HepG2 (cell line): ENCODE data around the gene CEBPE. TPM values are rescaled to one million over a fixed set of nuclear protein-coding genes. Genes with fewer than 3 reads are reported as not detected.
A peak's percentile ranks its signal among the peaks of the same experiment; 100 is the strongest.

Experiments
- CC2D1A ChIP-seq: sonication (generic); formaldehyde crosslinking; IDR thresholded peaks from 2 replicates; pipeline ENCODE4 v1.8.1; 2023; ENCODE audit warnings: mild to moderate bottlenecking, missing genetic modification reagents
- CREB1 ChIP-seq, 2 experiments: fragments of 450-650 bp in 1 of 2; IDR thresholded peaks; 2 replicates each; pipeline ENCODE4 v1.6.1; 2016 to 2017; ENCODE audit warnings: control low read depth in 1 of 2, mild to moderate bottlenecking in 1 of 2, missing compliant biosample characterization in 1 of 2, missing genetic modification characterization in 1 of 2
- FOXK2 ChIP-seq: fragments of 450-650 bp; IDR thresholded peaks from 2 replicates; pipeline ENCODE4 v1.6.1; 2016
- KDM3A ChIP-seq: IDR thresholded peaks from 2 replicates; pipeline ENCODE4 v1.6.1; 2018; ENCODE audit warnings: low read depth, missing compliant biosample characterization
- KMT2B ChIP-seq: IDR thresholded peaks from 2 replicates; pipeline ENCODE4 v1.6.1; 2016; ENCODE audit warnings: missing genetic modification reagents, missing compliant biosample characterization
- MLLT10 ChIP-seq: sonication (generic); formaldehyde crosslinking; IDR thresholded peaks from 2 replicates; pipeline ENCODE4 v1.4.0; 2020; ENCODE audit warnings: missing genetic modification reagents
- ONECUT2 ChIP-seq: sonication (generic); formaldehyde crosslinking; IDR thresholded peaks from 2 replicates; pipeline ENCODE4 v1.4.0; 2020; ENCODE audit warnings: missing genetic modification reagents
- PHB2 ChIP-seq: fragments of 450-650 bp; IDR thresholded peaks from 2 replicates; pipeline ENCODE4 v1.6.1; 2018; ENCODE audit not compliant: partially characterized antibody
- PLRG1 ChIP-seq: fragments of 450-650 bp; conservative IDR thresholded peaks from 2 replicates; pipeline ENCODE4 v1.6.1; 2016
- POLR2A ChIP-seq, 2 experiments: IDR thresholded peaks; 2 replicates each; pipeline ENCODE4 v1.6.1; 2011; ENCODE audit warnings: low read depth in 2 of 2, low read length in 2 of 2, mild to moderate bottlenecking in 1 of 2, moderate library complexity in 1 of 2; ENCODE audit not compliant: insufficient read depth in 1 of 2
- POLR2AphosphoS5 ChIP-seq: IDR thresholded peaks from 2 replicates; pipeline ENCODE4 v1.6.1; 2012; ENCODE audit warnings: low read depth, low read length
- TBX3 ChIP-seq: fragments of 450-650 bp; IDR thresholded peaks from 2 replicates; pipeline ENCODE4 v1.6.1; 2017; ENCODE audit warnings: antibody characterized with exemption, mild to moderate bottlenecking, inconsistent platforms, borderline replicate concordance
- THYN1 ChIP-seq: sonication (generic); formaldehyde crosslinking; IDR thresholded peaks from 2 replicates; pipeline ENCODE4 v1.8.1; 2023; ENCODE audit warnings: low read depth, mild to moderate bottlenecking, moderate library complexity, missing genetic modification reagents, borderline replicate concordance
- TP53 ChIP-seq: sonication (generic); formaldehyde crosslinking; conservative IDR thresholded peaks from 2 replicates; pipeline ENCODE4 v1.4.0; 2020; ENCODE audit warnings: missing genetic modification reagents
- ZMAT3 ChIP-seq: sonication (generic); formaldehyde crosslinking; conservative IDR thresholded peaks from 2 replicates; pipeline ENCODE4 v1.7.0; 2021; ENCODE audit warnings: missing genetic modification reagents
- ZNF10 ChIP-seq: sonication (generic); formaldehyde crosslinking; IDR thresholded peaks from 2 replicates; pipeline ENCODE4 v1.4.0; 2020; ENCODE audit warnings: mild to moderate bottlenecking, low read depth, missing genetic modification reagents, borderline replicate concordance
- ZNF138 ChIP-seq: sonication (generic); formaldehyde crosslinking; IDR thresholded peaks from 2 replicates; pipeline ENCODE4 v1.5.0; 2020; ENCODE audit warnings: mild to moderate bottlenecking, low read depth, missing genetic modification reagents
- ZNF670 ChIP-seq: sonication (generic); formaldehyde crosslinking; IDR thresholded peaks from 2 replicates; pipeline ENCODE4 v1.8.0; 2022; ENCODE audit warnings: mild to moderate bottlenecking, missing genetic modification reagents, borderline replicate concordance
- ZNF780A ChIP-seq: sonication (generic); formaldehyde crosslinking; IDR thresholded peaks from 2 replicates; pipeline ENCODE4 v1.8.0; 2022; ENCODE audit warnings: mild to moderate bottlenecking, missing genetic modification reagents, moderate library complexity
- polyA plus RNA-seq, 8 experiments: library from polyadenylated mRNA; depleted of rRNA in 3 of 8; stranded (reverse) in 7 of 8; unstranded in 1 of 8; fragments of >200 nt; fragmentation: Illumina TruSeq in 4 of 8; extraction: Trizol in 4 of 8; gene quantifications; 2 replicates each; pipeline versions ENCODE4 v1.2.1 to v1.2.3, GENCODE V29; 2011 to 2016; ENCODE audit warnings: low read depth in 4 of 8, missing spikeins in 1 of 8, mixed read lengths in 1 of 8; ENCODE audit not compliant: insufficient read depth in 1 of 8
- total RNA-seq, 5 experiments: library from RNA; depleted of rRNA; stranded (reverse); fragments of >200 nt; fragmentation: Illumina TruSeq; extraction: Trizol; gene quantifications; 2 replicates each; pipeline ENCODE4 v1.2.3, GENCODE V29; 2016; ENCODE audit warnings: low read depth in 1 of 5
- TF ChIP-seq, protein P1 (sequence below): sonication (generic); formaldehyde crosslinking; IDR thresholded peaks from 2 replicates; pipeline ENCODE4 v1.9.0; 2021; ENCODE audit warnings: missing genetic modification reagents, mild to moderate bottlenecking, borderline replicate concordance
- TF ChIP-seq, protein P2 (sequence below): sonication (generic); formaldehyde crosslinking; IDR thresholded peaks from 2 replicates; pipeline ENCODE4 v1.4.0; 2020; ENCODE audit warnings: missing genetic modification reagents, borderline replicate concordance
- TF ChIP-seq, protein P3 (sequence below): sonication (generic); formaldehyde crosslinking; IDR thresholded peaks from 2 replicates; pipeline ENCODE4 v1.4.0; 2020; ENCODE audit warnings: low read depth, mild to moderate bottlenecking, missing genetic modification reagents
- TF ChIP-seq, protein P4 (sequence below): sonication (generic); formaldehyde crosslinking; IDR thresholded peaks from 2 replicates; pipeline ENCODE4 v1.4.0; 2020; ENCODE audit warnings: missing genetic modification reagents
- TF ChIP-seq, protein P5 (sequence below): IDR thresholded peaks from 2 replicates; pipeline ENCODE4 v1.6.1; 2018; ENCODE audit warnings: missing genetic modification reagents

CEBPE gene
- total and polyA plus RNA-seq, 2 of the 13 experiments (the other 11 are each of a cell fraction or from before 2014, with no cell fraction given), result 0.09 to 0.11 TPM

DNA sequence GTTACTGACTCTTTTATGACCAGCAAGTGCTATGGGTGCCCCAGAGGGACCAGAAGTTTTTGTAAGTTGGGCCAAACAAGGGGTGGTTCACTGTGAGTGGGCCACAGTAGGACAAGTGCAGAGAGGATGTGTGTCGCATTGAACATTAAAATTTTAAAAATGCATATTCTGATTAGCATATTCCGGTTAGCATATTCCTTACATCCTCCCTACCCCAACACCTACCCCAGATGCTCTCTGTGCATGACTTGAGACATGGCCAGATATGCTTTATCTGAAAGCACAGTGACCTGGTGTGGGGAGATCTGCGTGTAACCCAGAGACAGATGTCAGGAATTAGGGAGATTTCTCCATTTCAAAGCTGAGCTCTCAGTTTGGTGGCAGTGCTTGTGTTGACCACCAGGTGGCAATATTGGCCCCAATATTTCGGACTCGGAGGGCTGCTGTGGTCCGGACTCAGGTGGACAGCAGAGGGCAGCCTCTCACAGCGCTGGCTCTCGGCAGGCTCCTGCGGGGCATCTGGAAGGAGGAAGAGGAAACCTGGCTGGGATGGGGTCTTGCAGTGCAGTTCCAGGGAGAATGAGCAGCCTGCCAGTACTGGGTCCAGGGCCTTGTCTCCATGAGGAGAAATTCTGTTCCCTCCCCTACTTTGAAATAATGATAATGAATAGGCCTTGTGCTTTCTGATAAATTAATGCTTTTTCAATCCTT lies 1.6 kb upstream of the CEBPE start (continued):
- TF ChIP-seq ZNF670, result no peak
- TF ChIP-seq KDM3A (CRISPR knock-in tag), result peak; percentile 99
- no peak for TF ChIP-seq POLR2A (IDR thresholded peaks at IDR 0.05; ENCODE audit: insufficient read depth in 1 of 2, low read depth in 2 of 2, low read length in 2 of 2)
- TF ChIP-seq TP53 (CRISPR knock-in tag), result no peak; the same call in 1 of the 2 replicates
- TF ChIP-seq, protein P1, sequence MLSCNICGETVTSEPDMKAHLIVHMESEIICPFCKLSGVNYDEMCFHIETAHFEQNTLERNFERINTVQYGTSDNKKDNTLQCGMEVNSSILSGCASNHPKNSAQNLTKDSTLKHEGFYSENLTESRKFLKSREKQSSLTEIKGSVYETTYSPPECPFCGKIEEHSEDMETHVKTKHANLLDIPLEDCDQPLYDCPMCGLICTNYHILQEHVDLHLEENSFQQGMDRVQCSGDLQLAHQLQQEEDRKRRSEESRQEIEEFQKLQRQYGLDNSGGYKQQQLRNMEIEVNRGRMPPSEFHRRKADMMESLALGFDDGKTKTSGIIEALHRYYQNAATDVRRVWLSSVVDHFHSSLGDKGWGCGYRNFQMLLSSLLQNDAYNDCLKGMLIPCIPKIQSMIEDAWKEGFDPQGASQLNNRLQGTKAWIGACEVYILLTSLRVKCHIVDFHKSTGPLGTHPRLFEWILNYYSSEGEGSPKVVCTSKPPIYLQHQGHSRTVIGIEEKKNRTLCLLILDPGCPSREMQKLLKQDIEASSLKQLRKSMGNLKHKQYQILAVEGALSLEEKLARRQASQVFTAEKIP (CRISPR knock-in tag), result no peak
- no peak for TF ChIP-seq PHB2
- no peak for TF ChIP-seq ZNF138 (CRISPR knock-in tag)
- TF ChIP-seq, protein P2, sequence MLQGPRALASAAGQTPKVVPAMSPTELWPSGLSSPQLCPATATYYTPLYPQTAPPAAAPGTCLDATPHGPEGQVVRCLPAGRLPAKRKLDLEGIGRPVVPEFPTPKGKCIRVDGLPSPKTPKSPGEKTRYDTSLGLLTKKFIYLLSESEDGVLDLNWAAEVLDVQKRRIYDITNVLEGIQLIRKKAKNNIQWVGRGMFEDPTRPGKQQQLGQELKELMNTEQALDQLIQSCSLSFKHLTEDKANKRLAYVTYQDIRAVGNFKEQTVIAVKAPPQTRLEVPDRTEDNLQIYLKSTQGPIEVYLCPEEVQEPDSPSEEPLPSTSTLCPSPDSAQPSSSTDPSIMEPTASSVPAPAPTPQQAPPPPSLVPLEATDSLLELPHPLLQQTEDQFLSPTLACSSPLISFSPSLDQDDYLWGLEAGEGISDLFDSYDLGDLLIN (CRISPR knock-in tag), result no peak
- no peak for TF ChIP-seq FOXK2
- TF ChIP-seq ONECUT2 (CRISPR knock-in tag), result peak; percentile 50; the same call in 1 of the 2 replicates
- no peak for TF ChIP-seq CREB1 (IDR thresholded peaks at IDR 0.05)
- TF ChIP-seq CREB1 (CRISPR knock-in tag; IDR thresholded peaks at IDR 0.05), result no peak
- no peak for TF ChIP-seq PLRG1
- TF ChIP-seq, protein P3, sequence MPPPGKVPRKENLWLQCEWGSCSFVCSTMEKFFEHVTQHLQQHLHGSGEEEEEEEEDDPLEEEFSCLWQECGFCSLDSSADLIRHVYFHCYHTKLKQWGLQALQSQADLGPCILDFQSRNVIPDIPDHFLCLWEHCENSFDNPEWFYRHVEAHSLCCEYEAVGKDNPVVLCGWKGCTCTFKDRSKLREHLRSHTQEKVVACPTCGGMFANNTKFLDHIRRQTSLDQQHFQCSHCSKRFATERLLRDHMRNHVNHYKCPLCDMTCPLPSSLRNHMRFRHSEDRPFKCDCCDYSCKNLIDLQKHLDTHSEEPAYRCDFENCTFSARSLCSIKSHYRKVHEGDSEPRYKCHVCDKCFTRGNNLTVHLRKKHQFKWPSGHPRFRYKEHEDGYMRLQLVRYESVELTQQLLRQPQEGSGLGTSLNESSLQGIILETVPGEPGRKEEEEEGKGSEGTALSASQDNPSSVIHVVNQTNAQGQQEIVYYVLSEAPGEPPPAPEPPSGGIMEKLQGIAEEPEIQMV (CRISPR knock-in tag), result peak; percentile 93
- TF ChIP-seq CC2D1A (CRISPR knock-in tag), result 0 out of 2 replicates have a peak, but pooled peaks have one; percentile 16
- TF ChIP-seq THYN1, result peak; percentile 81; the same call in 1 of the 2 replicates
- no peak for TF ChIP-seq MLLT10 (CRISPR knock-in tag)
- TF ChIP-seq, protein P4, sequence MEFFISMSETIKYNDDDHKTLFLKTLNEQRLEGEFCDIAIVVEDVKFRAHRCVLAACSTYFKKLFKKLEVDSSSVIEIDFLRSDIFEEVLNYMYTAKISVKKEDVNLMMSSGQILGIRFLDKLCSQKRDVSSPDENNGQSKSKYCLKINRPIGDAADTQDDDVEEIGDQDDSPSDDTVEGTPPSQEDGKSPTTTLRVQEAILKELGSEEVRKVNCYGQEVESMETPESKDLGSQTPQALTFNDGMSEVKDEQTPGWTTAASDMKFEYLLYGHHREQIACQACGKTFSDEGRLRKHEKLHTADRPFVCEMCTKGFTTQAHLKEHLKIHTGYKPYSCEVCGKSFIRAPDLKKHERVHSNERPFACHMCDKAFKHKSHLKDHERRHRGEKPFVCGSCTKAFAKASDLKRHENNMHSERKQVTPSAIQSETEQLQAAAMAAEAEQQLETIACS (CRISPR knock-in tag), result no peak
- TF ChIP-seq ZNF780A (CRISPR knock-in tag), result no peak; the same call in 1 of the 2 replicates
- TF ChIP-seq ZNF10 (CRISPR knock-in tag), result no peak
- TF ChIP-seq TBX3, result no peak
- no peak for TF ChIP-seq POLR2AphosphoS5
- TF ChIP-seq, protein P5, sequence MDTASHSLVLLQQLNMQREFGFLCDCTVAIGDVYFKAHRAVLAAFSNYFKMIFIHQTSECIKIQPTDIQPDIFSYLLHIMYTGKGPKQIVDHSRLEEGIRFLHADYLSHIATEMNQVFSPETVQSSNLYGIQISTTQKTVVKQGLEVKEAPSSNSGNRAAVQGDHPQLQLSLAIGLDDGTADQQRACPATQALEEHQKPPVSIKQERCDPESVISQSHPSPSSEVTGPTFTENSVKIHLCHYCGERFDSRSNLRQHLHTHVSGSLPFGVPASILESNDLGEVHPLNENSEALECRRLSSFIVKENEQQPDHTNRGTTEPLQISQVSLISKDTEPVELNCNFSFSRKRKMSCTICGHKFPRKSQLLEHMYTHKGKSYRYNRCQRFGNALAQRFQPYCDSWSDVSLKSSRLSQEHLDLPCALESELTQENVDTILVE (CRISPR knock-in tag), result peak; percentile 79; the same call in 1 of the 2 replicates
- peak; percentile 72 for TF ChIP-seq KMT2B (CRISPR knock-in tag)
- TF ChIP-seq ZMAT3 (CRISPR knock-in tag), result no peak
